KOPT-K1 (cell line): Measurements from ENCODE around the gene FOXO4.

Source experiments
- H3K27ac ChIP-seq: fragments of 200-600 bp; sonication (generic); 2 replicates; pipeline ENCODE4 v1.5.1; 2016; ENCODE audit warnings: antibody characterized with exemption, mild to moderate bottlenecking, low read depth, low read length; ENCODE audit not compliant: poor library complexity, severe bottlenecking
- H3K36me3 ChIP-seq: fragments of 200-600 bp; sonication (generic); 2 replicates; pipeline ENCODE4 v1.5.1; 2017; ENCODE audit warnings: antibody characterized with exemption, mild to moderate bottlenecking, low read length, moderate library complexity; ENCODE audit not compliant: insufficient read depth
- H3K9me3 ChIP-seq: fragments of 200-600 bp; sonication (generic); 2 replicates; pipeline ENCODE4 v1.5.1; 2017; ENCODE audit warnings: antibody characterized with exemption, low read length, mild to moderate bottlenecking; ENCODE audit not compliant: insufficient read depth, poor library complexity, severe bottlenecking

The FOXO4 gene

GRCh38 chrX:71091263-71091662 is 4.4 kb upstream of the FOXO4 start:
- H3K36me3 ChIP-seq, result no peaks in the 10 kb centered on the region
- H3K9me3 ChIP-seq, result no peaks in the 10 kb centered on the region
- H3K27ac ChIP-seq, result no peak overlapping the region

GRCh38 chrX:71095033-71095432 is 618 bp upstream of the FOXO4 start:
- H3K9me3 ChIP-seq, result no peaks in the 10 kb centered on the region
- H3K27ac ChIP-seq, result peak overlapping the region; percentile 65
- no peaks in the 10 kb centered on the region for H3K36me3 ChIP-seq

GRCh38 chrX:71095981-71096759 is 519 bp downstream of the FOXO4 start:
- no peaks in the 10 kb centered on the region for H3K36me3 ChIP-seq
- peak overlapping the region; percentile 65 for H3K27ac ChIP-seq
- H3K9me3 ChIP-seq, result no peaks in the 10 kb centered on the region

GRCh38 chrX:71096760-71097032 is 1.0 kb downstream of the FOXO4 start:
- peak overlapping the region; percentile 65 for H3K27ac ChIP-seq
- H3K9me3 ChIP-seq, result no peaks in the 10 kb centered on the region
- H3K36me3 ChIP-seq, result no peaks in the 10 kb centered on the region

- no peaks in the 10 kb centered on the region for H3K36me3 ChIP-seq
- H3K9me3 ChIP-seq, result no peaks in the 10 kb centered on the region
- peak overlapping the region; percentile 35 for H3K27ac ChIP-seq
These were observed 2.7 kb downstream of the FOXO4 start for GRCh38 chrX:71098302-71098701.

- Histone ChIP-seq H3K27ac (peak overlapping the region; percentile 35), H3K9me3 (no peaks in the 10 kb centered on the region), H3K36me3 (no peaks in the 10 kb centered on the region)
These were observed 3.4 kb downstream of the FOXO4 start for GRCh38 chrX:71098951-71099506.

GRCh38 chrX:71099736-71100135 is 4.1 kb downstream of the FOXO4 start:
- Histone ChIP-seq H3K27ac (peak overlapping the region; percentile 18), H3K9me3 (no peaks in the 10 kb centered on the region), H3K36me3 (no peaks in the 10 kb centered on the region)

- H3K27ac ChIP-seq, result peak overlapping the region; percentile 99
These were observed 5.2 kb downstream of the FOXO4 start for GRCh38 chrX:71100581-71101505.

GRCh38 chrX:71102292-71102691 is 6.6 kb downstream of the FOXO4 start:
- peaks cover 9% of the 10 kb centered on the region for H3K36me3 ChIP-seq
- no peaks in the 10 kb centered on the region for H3K9me3 ChIP-seq
- H3K27ac ChIP-seq, result peak overlapping the region; percentile 99

More at GRCh38 chrX:71100581-71101505, 5.2 kb downstream of the FOXO4 start:
- Histone ChIP-seq H3K36me3 (no peaks in the 10 kb centered on the region), H3K9me3 (no peaks in the 10 kb centered on the region)

GRCh38 chrX:71103110-71103983 is 7.7 kb downstream of the FOXO4 start:
- Histone ChIP-seq H3K36me3 (peaks cover 19% of the 10 kb centered on the region), H3K27ac (peak overlapping the region; percentile 99), H3K9me3 (no peaks in the 10 kb centered on the region)

GRCh38 chrX:71105628-71106027 is 10.0 kb downstream of the FOXO4 start:
- peak overlapping the region; percentile 99 for H3K27ac ChIP-seq
- H3K36me3 ChIP-seq, result peaks cover 42% of the 10 kb centered on the region
- no peaks in the 10 kb centered on the region for H3K9me3 ChIP-seq

- Histone ChIP-seq H3K36me3 (peaks cover 43% of the 10 kb centered on the region), H3K9me3 (no peaks in the 10 kb centered on the region), H3K27ac (peak within 1 kb of the TSS; percentile 99)
These were observed 10.8 kb downstream of the FOXO4 start, which contains the start of gene CXorf65 for GRCh38 chrX:71106427-71106826. Gene CXorf65, minus strand, starts transcription at chrX:71106740. Its CDS starts 184 bp downstream, at chrX:71106556.

- H3K9me3 ChIP-seq, result no peaks in the 10 kb centered on the region
- H3K27ac ChIP-seq, result peak overlapping the region; percentile 99
- peaks cover 43% of the 10 kb centered on the region for H3K36me3 ChIP-seq
These were observed 11.6 kb downstream of the FOXO4 start for GRCh38 chrX:71107245-71107644.

GRCh38 chrX:71107762-71108360 is 12.2 kb downstream of the FOXO4 start:
- Histone ChIP-seq H3K27ac (peak overlapping the region; percentile 99), H3K36me3 (peaks cover 43% of the 10 kb centered on the region), H3K9me3 (no peaks in the 10 kb centered on the region)
